ENCODE measurements around the gene CAD. TPM values are rescaled to one million over a fixed set of nuclear protein-coding genes. Genes with fewer than 3 reads are reported as not detected.

CAD gene
- total and polyA plus RNA-seq, 10 of the 15 experiments (the other 5 are each of a cell fraction or from before 2014, with no cell fraction given) = 7.6 to 119 (median 50.7) TPM

DNA sequence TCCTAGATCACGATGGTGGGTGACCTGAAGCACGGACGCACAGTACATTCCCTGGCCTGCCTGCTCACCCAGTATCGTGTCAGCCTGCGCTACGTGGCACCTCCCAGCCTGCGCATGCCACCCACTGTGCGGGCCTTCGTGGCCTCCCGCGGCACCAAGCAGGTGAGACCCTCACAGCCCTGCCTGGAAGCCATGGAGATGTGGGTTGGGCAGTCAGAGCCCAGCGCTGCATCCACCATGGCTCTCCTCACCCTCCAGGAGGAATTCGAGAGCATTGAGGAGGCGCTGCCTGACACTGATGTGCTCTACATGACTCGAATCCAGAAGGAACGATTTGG lies 25.4 kb downstream of the CAD start:
- in situ Hi-C loops (cut with MboI) = no loop called here
- Histone ChIP-seq H3K4me3 (no peak overlapping the region), H4K20me1 (ENCODE audit: control insufficient read depth, insufficient read depth) (no peaks in the 10 kb centered on the region), H3K4me2 (ENCODE audit: control insufficient read depth, insufficient read depth) (no peak overlapping the region), H3K9ac (ENCODE audit: control insufficient read depth, insufficient read depth, low read length) (no peak overlapping the region), H3K9me3 (replicated peaks; ENCODE audit: control insufficient read depth, insufficient read depth, low read length) (no peaks in the 10 kb centered on the region), H3K36me3 (ENCODE audit: control insufficient read depth in 2 of 2, insufficient read depth in 2 of 2, low read length in 1 of 2) (peaks cover 32 to 57% of the 10 kb centered on the region in 2 experiments), H3K4me1 (ENCODE audit: control insufficient read depth, insufficient read depth, low read length) (no peaks in the 10 kb centered on the region), H3K79me2 (ENCODE audit: control insufficient read depth, insufficient read depth, low read length) (no peaks in the 10 kb centered on the region), H2AFZ (ENCODE audit: control insufficient read depth, low read depth, low read length) (no peak overlapping the region), H3K27ac (ENCODE audit: control insufficient read depth, insufficient read depth) (no peak overlapping the region), H3K27me3 (replicated peaks in 1 of 2; ENCODE audit: control insufficient read depth in 2 of 2, insufficient read depth in 2 of 2, low read length in 1 of 2) (no peaks in the 10 kb centered on the region)
- ATAC-seq = no peak
- no peak for DNase-seq (ENCODE audit: low read depth, low spot score)
- FAIRE-seq = no peak
- RAD21 ChIA-PET (ENCODE audit: unreplicated experiment) = no interaction called here
- TF ChIP-seq SUPT20H (IDR thresholded peaks at IDR 0.05; ENCODE audit: borderline replicate concordance, control insufficient read depth, low read depth, low read length) (no peak), FOXM1 (IDR thresholded peaks at IDR 0.05; ENCODE audit: low read depth, low read length) (no peak), IKZF1 (conservative IDR thresholded peaks at IDR 0.05) (no peak), BACH1 (IDR thresholded peaks at IDR 0.05; ENCODE audit: borderline replicate concordance) (no peak), POLR2A (IDR thresholded peaks at IDR 0.05; ENCODE audit: low read depth, low read length) (peak; percentile 49; the same call in 1 of the 2 replicates)
- TF ChIP-seq, protein P1, sequence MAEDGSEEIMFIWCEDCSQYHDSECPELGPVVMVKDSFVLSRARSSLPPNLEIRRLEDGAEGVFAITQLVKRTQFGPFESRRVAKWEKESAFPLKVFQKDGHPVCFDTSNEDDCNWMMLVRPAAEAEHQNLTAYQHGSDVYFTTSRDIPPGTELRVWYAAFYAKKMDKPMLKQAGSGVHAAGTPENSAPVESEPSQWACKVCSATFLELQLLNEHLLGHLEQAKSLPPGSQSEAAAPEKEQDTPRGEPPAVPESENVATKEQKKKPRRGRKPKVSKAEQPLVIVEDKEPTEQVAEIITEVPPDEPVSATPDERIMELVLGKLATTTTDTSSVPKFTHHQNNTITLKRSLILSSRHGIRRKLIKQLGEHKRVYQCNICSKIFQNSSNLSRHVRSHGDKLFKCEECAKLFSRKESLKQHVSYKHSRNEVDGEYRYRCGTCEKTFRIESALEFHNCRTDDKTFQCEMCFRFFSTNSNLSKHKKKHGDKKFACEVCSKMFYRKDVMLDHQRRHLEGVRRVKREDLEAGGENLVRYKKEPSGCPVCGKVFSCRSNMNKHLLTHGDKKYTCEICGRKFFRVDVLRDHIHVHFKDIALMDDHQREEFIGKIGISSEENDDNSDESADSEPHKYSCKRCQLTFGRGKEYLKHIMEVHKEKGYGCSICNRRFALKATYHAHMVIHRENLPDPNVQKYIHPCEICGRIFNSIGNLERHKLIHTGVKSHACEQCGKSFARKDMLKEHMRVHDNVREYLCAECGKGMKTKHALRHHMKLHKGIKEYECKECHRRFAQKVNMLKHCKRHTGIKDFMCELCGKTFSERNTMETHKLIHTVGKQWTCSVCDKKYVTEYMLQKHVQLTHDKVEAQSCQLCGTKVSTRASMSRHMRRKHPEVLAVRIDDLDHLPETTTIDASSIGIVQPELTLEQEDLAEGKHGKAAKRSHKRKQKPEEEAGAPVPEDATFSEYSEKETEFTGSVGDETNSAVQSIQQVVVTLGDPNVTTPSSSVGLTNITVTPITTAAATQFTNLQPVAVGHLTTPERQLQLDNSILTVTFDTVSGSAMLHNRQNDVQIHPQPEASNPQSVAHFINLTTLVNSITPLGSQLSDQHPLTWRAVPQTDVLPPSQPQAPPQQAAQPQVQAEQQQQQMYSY (CRISPR knock-in tag; IDR thresholded peaks at IDR 0.05) = no peak
- TF ChIP-seq, protein P2, sequence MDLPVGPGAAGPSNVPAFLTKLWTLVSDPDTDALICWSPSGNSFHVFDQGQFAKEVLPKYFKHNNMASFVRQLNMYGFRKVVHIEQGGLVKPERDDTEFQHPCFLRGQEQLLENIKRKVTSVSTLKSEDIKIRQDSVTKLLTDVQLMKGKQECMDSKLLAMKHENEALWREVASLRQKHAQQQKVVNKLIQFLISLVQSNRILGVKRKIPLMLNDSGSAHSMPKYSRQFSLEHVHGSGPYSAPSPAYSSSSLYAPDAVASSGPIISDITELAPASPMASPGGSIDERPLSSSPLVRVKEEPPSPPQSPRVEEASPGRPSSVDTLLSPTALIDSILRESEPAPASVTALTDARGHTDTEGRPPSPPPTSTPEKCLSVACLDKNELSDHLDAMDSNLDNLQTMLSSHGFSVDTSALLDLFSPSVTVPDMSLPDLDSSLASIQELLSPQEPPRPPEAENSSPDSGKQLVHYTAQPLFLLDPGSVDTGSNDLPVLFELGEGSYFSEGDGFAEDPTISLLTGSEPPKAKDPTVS (IDR thresholded peaks at IDR 0.05; ENCODE audit: low read depth, low read length) = no peak
- intact Hi-C loops (cut with micrococcal nuclease; ENCODE audit: unreplicated experiment) = no loop called here
- WGBS (ENCODE audit: insufficient coverage, insufficient replicate concordance, low lambda C conversion rate, missing lambda C conversion rate) = 100% methylated on average over 16 of the region's 16 CpGs
- BruUV-seq (replicated peaks) = no TSS peak
- POLR2A ChIA-PET = interaction anchor here (0.6 kb wide), 1 partner anchor 282 kb away, joined by 4 read pairs; no protein-coding TSS in a partner anchor
- SMC1A ChIA-PET (ENCODE audit: uncharacterized antibody, unreplicated experiment) = no interaction called here
- CTCF ChIA-PET = interaction anchor here (1.0 kb wide), 1 partner anchor 9 kb away, joined by 3 read pairs; no protein-coding TSS in a partner anchor

All from GM12878 (cell line).